Stimulated activated naive CD8-positive, alpha-beta T cell treated with anti-CD3 and anti-CD28 coated beads, Interleukin-15, Interleukin-2, amounts not matched to agents 100 ng/mL and 50 ng/mL, for 24 hours (primary cell): Measurements from ENCODE around the gene SLC25A53.

Experiments
- H3K27ac Mint-ChIP-seq: one replicate; pipeline ENCODE4 v1.8.0; 2021; ENCODE audit warnings: mild to moderate bottlenecking, mixed read lengths
- H3K27me3 Mint-ChIP-seq: one replicate; pipeline ENCODE4 v1.8.0; 2021; ENCODE audit warnings: mixed read lengths
- H3K36me3 Mint-ChIP-seq: one replicate; pipeline ENCODE4 v1.8.0; 2021; ENCODE audit warnings: low read depth, mixed read lengths
- H3K4me1 Mint-ChIP-seq: one replicate; pipeline ENCODE4 v1.8.0; 2021; ENCODE audit warnings: low read depth, mixed read lengths
- H3K4me3 Mint-ChIP-seq: one replicate; pipeline ENCODE4 v1.8.0; 2021; ENCODE audit warnings: mild to moderate bottlenecking, mixed read lengths
- H3K9me3 Mint-ChIP-seq: one replicate; pipeline ENCODE4 v1.8.0; 2021; ENCODE audit warnings: mixed read lengths

SLC25A53 gene

GRCh38 chrX:104156630-104157529 lies at the start of gene SLC25A53:
TSS of gene SLC25A53 (minus strand) at chrX:104157009. CDS start at chrX:104105257, 51,752 bp downstream.
- no peaks in the 10 kb centered on the region for H3K9me3 Mint-ChIP-seq
- no peaks in the 10 kb centered on the region for H3K27me3 Mint-ChIP-seq

GRCh38 chrX:104205548-104205947 lies 48.7 kb upstream of the SLC25A53 start:
- Mint-ChIP-seq H3K36me3 (no peaks in the 10 kb centered on the region), H3K9me3 (no peaks in the 10 kb centered on the region), H3K4me1 (no peaks in the 10 kb centered on the region), H3K27ac (no peak overlapping the region), H3K4me3 (no peak overlapping the region), H3K27me3 (no peaks in the 10 kb centered on the region)

More at GRCh38 chrX:104156630-104157529, at the start of gene SLC25A53:
- Mint-ChIP-seq H3K27ac (peak within 1 kb of the TSS; percentile 100), H3K4me1 (peaks cover 12% of the 10 kb centered on the region), H3K4me3 (peak within 1 kb of the TSS; percentile 99), H3K36me3 (no peaks in the 10 kb centered on the region)

- Mint-ChIP-seq H3K4me1 (no peaks in the 10 kb centered on the region), H3K36me3 (peaks cover 6% of the 10 kb centered on the region), H3K4me3 (no peak overlapping the region), H3K27me3 (no peaks in the 10 kb centered on the region), H3K9me3 (no peaks in the 10 kb centered on the region), H3K27ac (no peak overlapping the region)
These were observed 38.8 kb upstream of the SLC25A53 start for GRCh38 chrX:104195489-104196084.

DNA sequence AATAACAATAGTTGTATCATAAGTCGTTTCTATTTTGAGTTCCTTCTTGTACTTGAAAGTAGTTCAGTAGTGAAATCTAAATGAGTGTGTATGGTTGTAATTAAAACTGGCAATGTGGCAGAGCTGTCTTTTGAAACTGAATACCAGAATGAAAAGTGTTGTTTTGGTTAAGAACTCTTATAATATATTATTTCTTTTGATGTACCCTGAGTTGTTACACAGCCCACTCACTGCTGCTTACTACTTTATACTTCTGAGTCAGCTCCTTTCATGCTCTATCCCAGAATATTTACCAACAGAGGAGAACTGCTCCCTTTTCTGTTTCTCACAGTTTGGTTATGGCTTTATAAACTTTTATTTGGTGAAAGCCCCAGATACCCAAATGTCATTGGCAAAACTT lies 38.2 kb upstream of the SLC25A53 start:
- H3K4me3 Mint-ChIP-seq, result no peak overlapping the region
- H3K4me1 Mint-ChIP-seq, result no peaks in the 10 kb centered on the region
- no peaks in the 10 kb centered on the region for H3K9me3 Mint-ChIP-seq
- H3K27me3 Mint-ChIP-seq, result no peaks in the 10 kb centered on the region
- H3K36me3 Mint-ChIP-seq, result peaks cover 11% of the 10 kb centered on the region
- H3K27ac Mint-ChIP-seq, result no peak overlapping the region

- Mint-ChIP-seq H3K27ac (no peak overlapping the region), H3K36me3 (peaks cover 20% of the 10 kb centered on the region), H3K27me3 (no peaks in the 10 kb centered on the region), H3K4me1 (no peaks in the 10 kb centered on the region), H3K4me3 (no peak overlapping the region), H3K9me3 (no peaks in the 10 kb centered on the region)
These were observed 36.7 kb upstream of the SLC25A53 start for GRCh38 chrX:104193485-104193884.

GRCh38 chrX:104189837-104190236 lies 33.0 kb upstream of the SLC25A53 start:
- H3K27ac Mint-ChIP-seq, result no peak overlapping the region

DNA sequence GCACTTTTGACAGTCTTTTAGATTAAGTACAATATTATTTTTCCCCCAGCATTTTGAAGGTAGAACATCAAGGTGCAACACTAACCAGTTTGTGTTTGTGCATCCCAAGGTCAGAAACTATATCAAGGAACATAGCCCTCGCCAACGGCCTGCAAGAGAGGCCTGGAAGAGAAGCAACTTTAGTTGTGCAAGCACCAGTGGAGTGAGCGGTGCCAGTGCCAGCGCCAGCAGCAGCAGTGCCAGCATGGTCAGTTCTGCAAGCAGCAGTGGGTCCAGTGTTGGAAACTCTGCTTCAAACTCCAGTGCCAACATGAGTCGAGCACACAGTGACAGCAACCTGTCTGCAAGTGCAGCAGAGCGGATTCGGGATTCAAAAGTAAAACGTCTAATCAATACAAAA lies 31.1 kb upstream of the SLC25A53 start:
- no peak overlapping the region for H3K4me3 Mint-ChIP-seq
- no peak overlapping the region for H3K27ac Mint-ChIP-seq
- peaks cover 11% of the 10 kb centered on the region for H3K4me1 Mint-ChIP-seq
- peaks cover 25% of the 10 kb centered on the region for H3K36me3 Mint-ChIP-seq
- H3K27me3 Mint-ChIP-seq, result no peaks in the 10 kb centered on the region
- no peaks in the 10 kb centered on the region for H3K9me3 Mint-ChIP-seq

More at GRCh38 chrX:104189837-104190236, 33.0 kb upstream of the SLC25A53 start:
- Mint-ChIP-seq H3K9me3 (no peaks in the 10 kb centered on the region), H3K36me3 (peaks cover 25% of the 10 kb centered on the region), H3K4me1 (no peaks in the 10 kb centered on the region), H3K27me3 (no peaks in the 10 kb centered on the region), H3K4me3 (no peak overlapping the region)

DNA sequence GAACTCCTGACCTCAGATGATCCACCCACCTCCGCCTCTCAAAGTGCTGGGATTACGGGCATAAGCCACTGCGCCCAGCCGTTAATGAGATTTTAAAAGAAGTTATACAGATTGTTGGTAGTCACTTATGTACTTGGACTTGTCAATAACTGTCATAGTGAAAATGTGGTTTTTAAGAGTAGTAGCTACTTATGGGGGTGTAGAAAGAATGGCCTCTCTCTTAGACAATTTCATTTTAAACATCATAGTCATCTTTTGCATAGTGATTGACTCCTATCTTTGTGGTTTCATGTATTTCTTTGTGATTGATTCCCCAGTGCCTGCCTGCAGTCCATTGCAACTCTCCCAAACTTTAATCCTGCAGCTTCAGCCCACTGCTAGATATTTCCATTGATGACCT lies 26.9 kb upstream of the SLC25A53 start:
- Mint-ChIP-seq H3K36me3 (peaks cover 12% of the 10 kb centered on the region), H3K4me1 (peaks cover 18% of the 10 kb centered on the region), H3K9me3 (no peaks in the 10 kb centered on the region), H3K27me3 (no peaks in the 10 kb centered on the region), H3K27ac (no peak overlapping the region), H3K4me3 (no peak overlapping the region)

DNA sequence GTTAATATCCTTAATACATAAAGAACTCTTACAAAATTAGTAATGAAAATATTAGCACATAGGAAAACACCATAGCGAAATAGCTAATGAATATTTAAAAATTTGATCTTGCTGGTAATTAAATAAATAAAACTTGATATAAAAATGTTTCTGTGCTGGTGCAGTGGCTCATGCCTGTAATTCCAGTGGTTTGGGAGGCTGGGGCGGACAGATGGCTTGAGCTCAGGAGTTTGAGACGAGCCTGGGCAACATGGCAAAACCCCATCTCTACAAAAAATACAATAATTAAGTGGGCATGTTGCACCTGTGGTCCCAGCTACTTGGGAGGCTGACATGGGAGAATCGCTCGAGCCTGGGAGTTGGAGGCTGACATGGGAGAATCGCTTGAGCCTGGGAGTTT lies 17.0 kb upstream of the SLC25A53 start:
- Mint-ChIP-seq H3K9me3 (no peaks in the 10 kb centered on the region), H3K4me3 (no peak overlapping the region), H3K27me3 (no peaks in the 10 kb centered on the region), H3K4me1 (peaks cover 15% of the 10 kb centered on the region), H3K27ac (no peak overlapping the region), H3K36me3 (peaks cover 20% of the 10 kb centered on the region)

DNA sequence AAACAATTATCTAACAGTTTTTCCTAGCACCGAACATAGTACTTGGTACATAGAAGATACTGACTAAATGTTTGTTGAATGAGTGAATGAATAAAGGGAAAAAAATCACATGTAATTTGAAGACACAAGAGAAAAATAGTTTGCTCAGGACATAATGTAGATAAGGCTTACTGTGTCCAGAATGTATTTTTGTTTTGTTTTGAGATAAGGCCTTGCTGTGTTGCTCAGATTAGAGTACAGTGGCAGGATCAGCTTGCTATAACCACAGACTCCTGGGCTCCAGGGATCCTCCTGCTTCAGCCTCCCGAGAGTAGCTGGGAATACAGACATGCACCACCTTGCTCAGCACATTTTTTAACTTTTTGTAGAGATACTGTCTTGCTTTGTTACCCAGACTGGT lies 16.0 kb upstream of the SLC25A53 start:
- H3K4me1 Mint-ChIP-seq, result peaks cover 26% of the 10 kb centered on the region
- no peak overlapping the region for H3K4me3 Mint-ChIP-seq
- H3K27me3 Mint-ChIP-seq, result no peaks in the 10 kb centered on the region
- H3K9me3 Mint-ChIP-seq, result no peaks in the 10 kb centered on the region
- peaks cover 14% of the 10 kb centered on the region for H3K36me3 Mint-ChIP-seq
- no peak overlapping the region for H3K27ac Mint-ChIP-seq

- Mint-ChIP-seq H3K4me3 (no peak overlapping the region), H3K9me3 (no peaks in the 10 kb centered on the region), H3K36me3 (peaks cover 10% of the 10 kb centered on the region), H3K27ac (no peak overlapping the region), H3K27me3 (no peaks in the 10 kb centered on the region), H3K4me1 (peaks cover 30% of the 10 kb centered on the region)
These were observed 15.3 kb upstream of the SLC25A53 start for GRCh38 chrX:104172121-104172520.

GRCh38 chrX:104168127-104168526 lies 11.3 kb upstream of the SLC25A53 start:
- H3K36me3 Mint-ChIP-seq, result peaks cover 4% of the 10 kb centered on the region
- peaks cover 35% of the 10 kb centered on the region for H3K4me1 Mint-ChIP-seq
- H3K4me3 Mint-ChIP-seq, result peak overlapping the region; percentile 76
- no peaks in the 10 kb centered on the region for H3K27me3 Mint-ChIP-seq
- no peak overlapping the region for H3K27ac Mint-ChIP-seq
- H3K9me3 Mint-ChIP-seq, result no peaks in the 10 kb centered on the region

DNA sequence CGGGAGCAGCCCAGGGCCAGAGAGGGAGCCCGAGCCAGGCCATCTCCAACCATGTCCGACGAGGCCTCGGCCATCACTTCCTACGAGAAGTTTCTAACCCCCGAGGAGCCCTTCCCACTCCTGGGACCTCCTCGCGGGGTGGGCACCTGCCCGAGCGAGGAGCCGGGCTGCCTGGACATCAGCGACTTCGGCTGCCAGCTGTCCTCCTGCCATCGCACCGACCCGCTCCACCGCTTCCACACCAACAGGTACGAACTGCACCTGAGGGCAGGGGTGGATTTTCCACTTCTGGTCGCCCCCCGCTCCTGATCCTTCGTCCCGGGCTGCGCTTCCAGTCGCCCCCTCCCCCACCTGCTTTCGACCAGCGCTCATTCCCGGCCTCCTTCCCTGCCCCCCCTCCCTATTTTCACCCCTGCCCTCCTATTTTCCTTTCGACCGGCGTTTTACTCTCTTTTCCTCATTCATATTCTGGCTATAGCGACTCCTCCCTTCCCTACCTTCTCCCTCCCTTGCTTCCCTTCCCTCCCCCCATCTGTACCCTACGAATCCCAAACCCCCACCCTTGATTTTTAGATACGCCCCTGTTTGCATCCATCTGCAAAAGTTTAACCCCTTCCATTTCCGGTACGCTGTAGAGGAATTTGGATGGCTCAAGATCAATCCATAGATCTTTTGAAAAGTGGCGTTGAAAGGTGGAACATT lies 10.1 kb upstream of the SLC25A53 start:
- H3K27ac Mint-ChIP-seq, result no peak overlapping the region
- H3K4me1 Mint-ChIP-seq, result peaks cover 32% of the 10 kb centered on the region
- H3K27me3 Mint-ChIP-seq, result no peaks in the 10 kb centered on the region
- H3K9me3 Mint-ChIP-seq, result no peaks in the 10 kb centered on the region
- H3K36me3 Mint-ChIP-seq, result peaks cover 4% of the 10 kb centered on the region
- H3K4me3 Mint-ChIP-seq, result peak overlapping the region; percentile 76

- Mint-ChIP-seq H3K4me3 (peak within 1 kb of the TSS; percentile 79), H3K27me3 (no peaks in the 10 kb centered on the region), H3K4me1 (peaks cover 32% of the 10 kb centered on the region), H3K27ac (peak within 1 kb of the TSS; percentile 83), H3K9me3 (no peaks in the 10 kb centered on the region), H3K36me3 (peaks cover 4% of the 10 kb centered on the region)
These were observed 9.3 kb upstream of the SLC25A53 start, which contains the start of gene FAM199X for GRCh38 chrX:104165894-104166734. TSS of gene FAM199X (plus strand) at chrX:104166453. CDS start at chrX:104166786, 333 bp downstream.
